ENCODE data around the gene TBCK.

DNA sequence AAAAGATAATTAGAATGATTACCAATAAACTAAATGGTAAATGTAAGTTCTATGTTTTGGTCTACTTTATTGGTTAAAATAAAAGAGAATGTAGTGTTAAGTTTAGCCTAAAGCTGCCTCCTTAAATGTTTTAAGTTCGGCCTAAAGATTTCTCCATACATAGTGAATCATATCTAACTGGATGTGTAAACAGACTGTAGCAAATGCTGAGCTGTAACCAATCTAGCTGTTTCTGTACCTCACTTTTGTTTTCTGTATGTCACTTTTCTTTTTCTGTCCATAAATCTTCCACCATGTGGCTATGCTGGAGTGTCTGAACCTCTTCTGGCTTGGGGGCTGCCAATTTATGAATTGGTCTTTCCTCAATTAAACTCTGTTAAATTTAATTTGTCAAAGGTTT lies 121.2 kb downstream of the TBCK start:
- no peak for TF ChIP-seq POLR2AphosphoS5 (IDR thresholded peaks at IDR 0.05; ENCODE audit: borderline replicate concordance, low read depth, low read length)
- no peak for TF ChIP-seq EZH2 (IDR thresholded peaks at IDR 0.05)

All from SK-N-MC (cell line).